MM.1S (cell line): ENCODE measurements around the gene PTPRR.

Experiments used
- CTCF ChIP-seq: fragments of 300-600 bp; sonication (generic); IDR thresholded peaks from 2 replicates; pipeline ENCODE4 v1.5.1; 2016; ENCODE audit warnings: antibody characterized with exemption, low read length, mixed read lengths
- EZH2 ChIP-seq: fragments of 300-600 bp; sonication (generic); optimal IDR thresholded peaks from 2 replicates; pipeline ENCODE3; 2017; ENCODE audit warnings: low read depth, mild to moderate bottlenecking, antibody characterized with exemption, low read length, mixed read lengths

GRCh38 chr12:70788774-70789173, 131.8 kb downstream of the PTPRR start:
- TF ChIP-seq CTCF, result no peak
- TF ChIP-seq EZH2, result no peak
